ENCODE data around the gene TIMM21.

The TIMM21 gene

DNA sequence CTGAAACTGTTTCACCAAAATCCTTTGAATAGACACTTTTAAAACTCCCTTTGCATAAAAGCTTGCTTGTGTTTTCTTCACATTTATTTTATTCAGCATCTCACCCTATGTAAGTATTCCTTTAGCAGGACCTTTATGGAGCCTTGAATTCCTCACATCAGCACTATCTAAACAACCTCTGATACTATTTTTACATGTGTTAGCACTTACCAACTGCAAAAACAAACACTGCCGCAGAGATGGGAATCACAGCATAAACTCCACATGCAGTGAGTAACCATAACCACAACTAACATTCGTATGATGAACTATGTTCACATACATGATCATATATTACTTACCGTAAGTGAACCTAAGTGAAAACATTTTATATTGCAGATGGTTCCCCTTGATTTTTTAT, 16.1 kb upstream of the TIMM21 start:
- Mint-ChIP-seq H3K4me3 (no peak overlapping the region), H3K36me3 (ENCODE audit: insufficient read depth) (no peaks in the 10 kb centered on the region), H3K9me3 (no peaks in the 10 kb centered on the region), H3K27me3 (peaks cover 7 to 8% of the 10 kb centered on the region in 2 donors), H3K27ac (no peak overlapping the region), H3K4me1 (ENCODE audit: low read depth in 2 of 2) (no peaks in the 10 kb centered on the region)
- ATAC-seq (replicated peaks) (no peak), DNase-seq (no peak)

DNA sequence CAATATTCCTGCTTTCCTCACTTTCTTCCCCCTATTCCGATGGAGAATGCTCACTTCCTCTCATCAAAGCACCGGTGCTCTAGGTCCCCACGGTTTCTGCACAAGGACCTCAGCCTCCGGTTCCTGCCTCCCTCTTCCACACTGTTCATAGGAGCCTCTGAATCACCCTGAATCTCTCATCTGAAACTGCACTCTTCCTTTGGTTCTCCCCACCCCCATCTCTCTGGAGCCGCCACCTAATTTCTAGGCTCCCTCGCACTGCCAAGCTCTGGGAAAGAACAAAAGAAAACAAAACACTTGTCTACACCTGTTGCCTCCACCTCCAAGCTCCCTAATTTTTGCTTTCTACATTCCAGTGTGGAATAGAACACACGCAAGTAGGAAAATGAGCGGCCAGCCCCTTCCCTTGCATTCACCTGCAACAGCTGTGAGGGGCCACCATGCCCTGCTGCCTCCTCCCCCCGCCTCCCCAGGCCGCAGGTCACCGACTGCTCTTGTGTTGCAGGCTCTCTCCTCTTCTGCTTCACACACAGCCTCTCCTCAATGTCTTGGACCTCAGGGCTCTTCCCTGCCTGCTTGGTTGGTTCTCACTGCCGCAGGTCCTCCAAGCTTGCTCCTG, 10.3 kb upstream of the TIMM21 start:
- DNase-seq (no peak), ATAC-seq (replicated peaks) (no peak)
- H3K4me1 Mint-ChIP-seq (ENCODE audit: low read depth in 2 of 2), result no peaks in the 10 kb centered on the region
- peaks cover 29 to 31% of the 10 kb centered on the region in 2 donors for H3K27me3 Mint-ChIP-seq
- H3K9me3 Mint-ChIP-seq, result no peaks in the 10 kb centered on the region
- H3K36me3 Mint-ChIP-seq (ENCODE audit: insufficient read depth), result no peaks in the 10 kb centered on the region
- no peak overlapping the region for H3K4me3 Mint-ChIP-seq
- no peak overlapping the region for H3K27ac Mint-ChIP-seq

DNA sequence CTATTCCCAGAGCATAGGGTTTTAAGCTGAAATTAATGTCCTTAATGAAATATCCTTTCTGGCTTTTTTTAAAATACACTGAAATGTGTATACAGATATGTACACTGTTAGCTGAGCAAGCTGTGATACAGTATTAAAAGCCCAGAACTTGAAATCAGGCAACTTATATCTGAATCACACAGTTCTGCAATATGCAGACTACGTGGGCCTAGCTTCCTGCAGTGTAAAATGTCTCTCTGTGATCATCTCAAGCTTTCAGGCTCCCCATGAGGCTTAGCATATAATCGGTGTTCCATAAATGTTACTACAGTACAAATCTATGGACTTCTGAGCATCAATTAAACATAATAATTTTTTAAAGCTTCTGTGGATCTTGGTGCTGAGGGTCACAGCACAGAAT, 8.9 kb upstream of the TIMM21 start:
- Mint-ChIP-seq H3K27ac (no peak overlapping the region), H3K4me1 (ENCODE audit: low read depth in 2 of 2) (no peaks in the 10 kb centered on the region), H3K9me3 (no peaks in the 10 kb centered on the region), H3K36me3 (ENCODE audit: insufficient read depth) (no peaks in the 10 kb centered on the region), H3K4me3 (no peak overlapping the region), H3K27me3 (peaks cover 31 to 34% of the 10 kb centered on the region in 2 donors)
- DNase-seq, result no peak
- ATAC-seq (replicated peaks), result no peak

DNA sequence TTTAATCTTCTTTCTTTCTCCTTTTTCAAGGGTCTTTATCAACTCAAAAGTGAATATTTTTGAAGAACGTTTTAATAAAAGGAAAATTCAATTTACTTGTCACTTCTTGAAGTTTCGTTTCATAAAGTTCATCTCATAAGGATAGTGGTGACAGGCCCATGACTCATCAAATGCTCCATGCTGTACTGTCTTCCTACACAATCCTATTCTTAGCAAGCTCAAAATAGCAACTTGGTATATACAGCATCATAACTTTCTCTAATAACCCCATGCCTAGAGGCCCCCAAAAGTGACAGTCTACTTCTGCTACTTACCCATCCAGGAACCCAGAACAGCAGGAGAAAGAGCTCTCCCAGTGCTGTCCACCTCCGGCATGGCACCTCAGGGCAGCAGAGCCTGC, 8.4 kb upstream of the TIMM21 start:
- Mint-ChIP-seq H3K27me3 (peaks cover 31 to 34% of the 10 kb centered on the region in 2 donors), H3K9me3 (no peaks in the 10 kb centered on the region), H3K27ac (no peak overlapping the region), H3K4me3 (no peak overlapping the region), H3K4me1 (ENCODE audit: low read depth in 2 of 2) (no peaks in the 10 kb centered on the region), H3K36me3 (ENCODE audit: insufficient read depth) (no peaks in the 10 kb centered on the region)
- DNase-seq (no peak), ATAC-seq (replicated peaks) (no peak)

DNA sequence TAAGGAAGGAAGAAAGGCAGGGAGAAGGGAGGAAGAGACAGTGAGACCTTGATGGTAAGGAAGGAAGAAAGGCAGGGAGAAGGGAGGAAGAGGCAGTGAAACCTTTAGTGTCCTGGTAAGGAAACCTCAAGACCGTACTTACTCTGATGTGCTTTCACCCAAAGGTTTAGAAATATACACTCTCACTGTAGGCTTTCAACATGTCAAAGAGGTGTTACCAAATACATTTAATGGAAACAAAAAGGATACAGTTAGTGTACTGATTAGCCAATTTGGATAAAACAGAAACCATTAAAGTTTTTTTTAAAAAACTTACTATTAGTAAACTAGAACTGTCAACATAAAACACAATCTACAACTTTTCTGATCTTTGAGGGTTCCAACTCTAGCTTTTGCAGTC, 7.7 kb upstream of the TIMM21 start:
- Mint-ChIP-seq H3K36me3 (ENCODE audit: insufficient read depth) (no peaks in the 10 kb centered on the region), H3K4me1 (ENCODE audit: low read depth in 2 of 2) (no peaks in the 10 kb centered on the region), H3K9me3 (no peaks in the 10 kb centered on the region), H3K27me3 (peaks cover 31 to 34% of the 10 kb centered on the region in 2 donors), H3K4me3 (no peak overlapping the region), H3K27ac (no peak overlapping the region)
- DNase-seq (no peak), ATAC-seq (replicated peaks) (no peak)

DNA sequence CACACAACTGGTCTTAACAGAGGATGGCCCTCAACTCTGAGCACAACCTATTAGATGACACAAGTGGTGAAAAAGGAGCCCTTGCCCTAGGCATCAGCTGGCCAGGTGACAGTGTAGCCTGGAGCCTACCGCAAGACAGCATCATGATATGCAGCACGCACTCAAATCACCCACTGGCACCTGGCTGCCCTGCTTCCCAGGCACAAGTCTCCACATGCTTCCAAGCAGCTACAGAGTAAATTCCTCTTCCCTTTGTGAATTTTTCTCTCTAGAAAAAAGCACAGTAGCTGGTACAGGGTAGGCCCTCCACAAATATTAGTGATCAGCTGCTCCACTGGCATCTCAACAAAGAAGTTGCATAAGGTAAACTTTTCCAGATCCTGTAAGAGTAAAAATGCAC, 6.7 kb upstream of the TIMM21 start:
- no peak for DNase-seq
- Mint-ChIP-seq H3K27me3 (peaks cover 28% of the 10 kb centered on the region in 2 donors), H3K36me3 (ENCODE audit: insufficient read depth) (peaks cover under 1% of the 10 kb centered on the region)

DNA sequence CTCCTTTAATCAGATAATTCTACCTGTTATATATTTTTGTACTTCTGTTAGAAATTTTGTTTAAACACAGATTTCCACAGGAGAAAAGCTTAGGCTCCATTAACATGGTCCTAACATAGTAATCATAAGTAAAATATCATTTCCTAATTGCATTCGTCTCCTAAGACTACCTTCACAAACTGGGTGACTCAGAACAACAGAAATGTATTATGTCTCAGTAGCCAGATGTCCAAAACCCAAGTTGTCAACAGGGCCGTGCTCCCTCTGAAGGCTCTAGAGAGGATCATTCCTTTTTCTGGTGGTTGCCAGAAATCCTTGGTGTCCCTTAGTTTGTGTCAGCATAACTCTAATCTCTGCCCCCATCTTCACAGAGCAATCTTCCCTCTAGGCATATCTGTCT, 6.1 kb upstream of the TIMM21 start:
- peaks cover 24 to 26% of the 10 kb centered on the region in 2 donors for H3K27me3 Mint-ChIP-seq
- no peak for DNase-seq
- H3K4me1 Mint-ChIP-seq (ENCODE audit: low read depth in 2 of 2), result peaks cover 3 to 5% of the 10 kb centered on the region in 2 donors

More for the DNA sequence above, 6.7 kb upstream of the TIMM21 start:
- H3K27ac Mint-ChIP-seq, result no peak overlapping the region
- no peaks in the 10 kb centered on the region for H3K9me3 Mint-ChIP-seq
- no peaks in the 10 kb centered on the region for H3K4me1 Mint-ChIP-seq (ENCODE audit: low read depth in 2 of 2)
- no peak for ATAC-seq (replicated peaks)
- no peak overlapping the region for H3K4me3 Mint-ChIP-seq

DNA sequence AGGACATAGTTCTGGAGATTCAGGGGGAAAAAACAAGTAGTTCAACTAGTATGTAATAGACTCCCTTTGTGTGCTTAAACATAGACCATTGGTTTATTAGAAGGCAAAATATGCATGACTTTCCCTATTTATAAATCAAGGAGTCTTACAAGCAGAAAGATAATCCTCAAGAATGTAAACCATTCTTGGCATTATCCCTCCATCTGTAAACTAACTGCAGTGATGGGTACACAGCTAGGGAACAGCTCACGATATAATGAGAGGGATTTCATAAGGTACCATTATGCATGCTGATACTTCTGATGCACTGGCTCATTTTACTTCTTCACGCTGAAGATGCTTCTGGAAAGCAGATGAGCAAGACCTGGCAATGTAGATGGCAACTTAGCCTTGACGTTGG, 1.6 kb upstream of the TIMM21 start:
- H3K36me3 Mint-ChIP-seq (ENCODE audit: insufficient read depth), result peaks cover 19% of the 10 kb centered on the region
- peak overlapping the region; percentile 85 to 97 for H3K4me3 Mint-ChIP-seq
- DNase-seq (no peak), ATAC-seq (replicated peaks) (no peak)
- H3K27ac Mint-ChIP-seq, result peak overlapping the region; percentile 98 to 99
- peaks cover 24 to 25% of the 10 kb centered on the region in 2 donors for H3K4me1 Mint-ChIP-seq (ENCODE audit: low read depth in 2 of 2)
- H3K27me3 Mint-ChIP-seq, result peaks cover 0 to 5% of the 10 kb centered on the region in 2 donors
- H3K9me3 Mint-ChIP-seq, result no peaks in the 10 kb centered on the region

More for the DNA sequence above, 6.1 kb upstream of the TIMM21 start:
- ATAC-seq (replicated peaks), result no peak
- Mint-ChIP-seq H3K4me3 (no peak overlapping the region), H3K36me3 (ENCODE audit: insufficient read depth) (peaks cover 7% of the 10 kb centered on the region), H3K27ac (no peak overlapping the region), H3K9me3 (no peaks in the 10 kb centered on the region)

DNA sequence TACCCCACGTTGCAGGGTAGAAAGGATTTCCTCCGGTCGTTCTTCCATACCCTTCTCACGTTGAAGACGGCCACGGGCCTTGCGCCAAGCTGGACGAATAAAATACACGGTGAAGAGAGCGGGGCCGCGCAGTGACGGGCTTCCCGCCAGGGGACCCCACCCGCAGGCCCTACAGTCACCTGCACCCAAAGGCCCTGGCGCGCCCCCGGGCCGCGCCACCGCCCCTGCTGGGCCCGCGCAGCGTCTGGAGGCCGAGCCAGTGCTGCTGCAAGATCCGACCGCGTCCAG, 888 bp upstream of the TIMM21 start:
- H3K36me3 Mint-ChIP-seq (ENCODE audit: insufficient read depth), result peaks cover 19% of the 10 kb centered on the region
- no peaks in the 10 kb centered on the region for H3K9me3 Mint-ChIP-seq

DNA sequence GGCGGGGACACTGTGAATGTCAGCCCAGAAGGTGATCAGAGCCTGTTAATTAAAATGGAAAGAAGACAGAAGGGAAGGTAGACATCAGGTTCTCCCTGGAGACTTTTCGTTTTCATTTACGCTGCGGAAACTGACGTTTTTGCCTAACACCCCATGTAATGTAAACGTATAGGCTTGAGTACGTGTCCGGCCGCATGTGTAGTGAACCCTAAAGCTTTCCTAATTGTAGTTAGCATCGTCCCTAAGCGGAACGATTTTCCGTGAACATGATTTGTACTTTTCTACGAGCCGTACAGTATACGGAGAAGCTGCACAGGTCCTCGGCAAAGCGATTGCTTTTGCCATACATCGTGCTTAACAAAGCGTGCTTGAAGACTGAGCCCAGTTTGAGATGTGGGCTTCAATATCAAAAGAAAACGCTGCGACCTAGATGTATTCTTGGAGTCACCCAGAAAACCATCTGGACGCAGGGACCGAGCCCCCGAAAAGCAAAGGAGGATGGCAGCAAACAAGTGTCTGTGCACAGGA, 284 bp downstream of the TIMM21 start:
- Mint-ChIP-seq H3K4me1 (ENCODE audit: low read depth in 2 of 2) (peaks cover 28 to 35% of the 10 kb centered on the region in 2 donors), H3K4me3 (peak overlapping the region; percentile 85 to 97), H3K27ac (peak overlapping the region; percentile 98 to 99), H3K27me3 (peaks cover 0 to 5% of the 10 kb centered on the region in 2 donors), H3K9me3 (no peaks in the 10 kb centered on the region), H3K36me3 (ENCODE audit: insufficient read depth) (peaks cover 19% of the 10 kb centered on the region)
- ATAC-seq (replicated peaks) (no peak), DNase-seq (no peak)

More for the DNA sequence above, 888 bp upstream of the TIMM21 start:
- H3K4me1 Mint-ChIP-seq (ENCODE audit: low read depth in 2 of 2), result peaks cover 27 to 29% of the 10 kb centered on the region in 2 donors
- peak overlapping the region; percentile 98 to 99 for H3K27ac Mint-ChIP-seq
- ATAC-seq (replicated peaks) (no peak), DNase-seq (no peak)
- H3K4me3 Mint-ChIP-seq, result peak overlapping the region; percentile 85 to 97
- peaks cover 0 to 5% of the 10 kb centered on the region in 2 donors for H3K27me3 Mint-ChIP-seq

DNA sequence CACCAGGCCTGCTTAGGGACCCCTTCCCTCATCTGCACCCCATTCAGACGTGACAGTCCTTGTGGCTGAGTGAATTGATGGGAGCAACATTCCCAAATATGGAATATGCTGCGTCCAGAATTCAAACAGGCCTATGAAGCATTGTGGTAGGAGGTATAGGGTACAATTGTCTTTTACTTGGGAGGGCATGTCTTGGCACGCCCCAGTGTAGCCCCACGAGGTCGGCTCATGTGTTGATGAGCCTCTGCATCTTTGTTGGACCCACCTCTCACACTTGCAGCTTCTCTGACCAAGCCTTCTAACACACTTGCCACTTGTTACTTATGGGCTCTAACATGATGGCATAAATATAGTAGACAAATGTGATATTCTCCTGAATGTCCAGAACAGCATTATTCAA, 1.6 kb downstream of the TIMM21 start:
- no peak for ATAC-seq (replicated peaks)
- Mint-ChIP-seq H3K27me3 (no peaks in the 10 kb centered on the region), H3K9me3 (no peaks in the 10 kb centered on the region), H3K27ac (peak overlapping the region in 1 of 2 donors; percentile 98), H3K4me1 (ENCODE audit: low read depth in 2 of 2) (peaks cover 28 to 35% of the 10 kb centered on the region in 2 donors), H3K36me3 (ENCODE audit: insufficient read depth) (peaks cover 21% of the 10 kb centered on the region), H3K4me3 (peak overlapping the region; percentile 85 to 97)
- DNase-seq, result no peak

DNA sequence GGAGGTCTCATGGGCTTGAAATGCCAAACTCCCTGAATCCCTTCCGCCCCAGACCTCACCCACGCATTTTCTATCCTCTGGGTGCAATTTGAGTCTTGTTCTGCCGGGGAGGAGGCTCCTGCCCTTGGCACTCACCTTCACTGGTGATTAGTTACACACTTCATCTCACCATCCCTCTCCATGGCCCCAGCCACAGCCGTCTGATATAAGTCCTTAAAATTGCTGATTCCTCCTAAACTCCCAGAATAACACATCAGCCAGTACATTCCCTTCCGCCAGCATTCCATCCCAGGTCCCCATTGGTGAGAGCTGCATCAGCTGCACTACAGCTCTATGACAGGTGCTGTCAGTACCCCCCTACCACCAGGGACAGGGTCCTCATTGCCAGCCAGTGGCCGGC, 3.9 kb downstream of the TIMM21 start:
- H3K9me3 Mint-ChIP-seq, result no peaks in the 10 kb centered on the region
- no peaks in the 10 kb centered on the region for H3K27me3 Mint-ChIP-seq
- peaks cover 33% of the 10 kb centered on the region for H3K36me3 Mint-ChIP-seq (ENCODE audit: insufficient read depth)
- ATAC-seq (replicated peaks), result no peak
- DNase-seq, result no peak
- H3K4me1 Mint-ChIP-seq (ENCODE audit: low read depth in 2 of 2), result peaks cover 25 to 29% of the 10 kb centered on the region in 2 donors
- H3K4me3 Mint-ChIP-seq, result no peak overlapping the region
- H3K27ac Mint-ChIP-seq, result no peak overlapping the region

DNA sequence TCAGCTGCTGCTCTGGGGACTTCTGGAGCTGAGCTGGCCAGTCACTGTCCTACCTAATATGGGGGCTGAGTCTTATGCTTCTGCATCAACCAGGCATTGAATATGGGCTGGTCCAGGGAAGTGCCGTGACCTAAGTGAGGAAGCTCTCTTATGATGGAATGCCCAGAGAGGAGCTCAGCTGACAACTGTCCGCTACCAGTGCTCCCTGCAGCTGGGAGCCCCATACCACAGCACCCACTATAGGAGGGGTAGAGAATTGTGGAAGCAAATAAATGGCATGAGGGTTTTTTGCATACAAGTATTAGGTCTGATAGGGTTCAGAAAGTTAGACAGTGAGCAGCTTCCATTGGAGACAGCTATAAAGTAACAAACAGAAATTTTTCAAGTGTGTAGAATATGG, 4.5 kb downstream of the TIMM21 start:
- DNase-seq (no peak), ATAC-seq (replicated peaks) (no peak)
- Mint-ChIP-seq H3K36me3 (ENCODE audit: insufficient read depth) (peaks cover 33% of the 10 kb centered on the region), H3K4me1 (ENCODE audit: low read depth in 2 of 2) (peaks cover 22 to 27% of the 10 kb centered on the region in 2 donors), H3K27ac (peak overlapping the region in 1 of 2 donors; percentile 4), H3K9me3 (no peaks in the 10 kb centered on the region), H3K4me3 (no peak overlapping the region), H3K27me3 (no peaks in the 10 kb centered on the region)

DNA sequence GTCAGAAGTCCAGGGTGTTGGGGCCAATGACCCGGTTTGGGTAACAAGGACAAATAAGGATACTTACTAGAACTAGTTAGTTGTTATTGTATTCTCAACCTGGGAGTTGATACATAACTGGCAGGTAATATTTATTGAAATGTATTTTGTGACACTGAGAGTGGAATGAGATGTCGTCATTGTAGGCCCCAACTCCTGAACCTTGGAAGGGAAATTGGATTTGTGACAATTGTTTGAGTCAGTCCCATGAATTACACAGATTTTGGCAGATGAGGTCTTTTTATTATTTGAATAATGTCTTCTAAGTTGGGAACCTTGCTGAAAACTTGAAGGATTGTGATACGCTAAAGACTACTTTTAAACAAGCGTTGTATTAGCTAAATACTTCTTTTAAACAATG, 5.1 kb downstream of the TIMM21 start:
- no peak overlapping the region for H3K4me3 Mint-ChIP-seq
- no peaks in the 10 kb centered on the region for H3K9me3 Mint-ChIP-seq
- H3K27me3 Mint-ChIP-seq, result no peaks in the 10 kb centered on the region
- peaks cover 33% of the 10 kb centered on the region for H3K36me3 Mint-ChIP-seq (ENCODE audit: insufficient read depth)
- no peak overlapping the region for H3K27ac Mint-ChIP-seq
- ATAC-seq (replicated peaks) (no peak), DNase-seq (no peak)
- H3K4me1 Mint-ChIP-seq (ENCODE audit: low read depth in 2 of 2), result peaks cover 21% of the 10 kb centered on the region in 2 donors

Measured in effector memory CD8-positive, alpha-beta T cell (primary cell).